Measurements from ENCODE around the gene CYGB.

The CYGB gene

GRCh38 chr17:76581515-76581914 lies 44.0 kb upstream of the CYGB start:
- no peak overlapping the region for H3K4me3 ChIP-seq (ENCODE audit: low read depth, low read length)
- TF ChIP-seq, protein P1, sequence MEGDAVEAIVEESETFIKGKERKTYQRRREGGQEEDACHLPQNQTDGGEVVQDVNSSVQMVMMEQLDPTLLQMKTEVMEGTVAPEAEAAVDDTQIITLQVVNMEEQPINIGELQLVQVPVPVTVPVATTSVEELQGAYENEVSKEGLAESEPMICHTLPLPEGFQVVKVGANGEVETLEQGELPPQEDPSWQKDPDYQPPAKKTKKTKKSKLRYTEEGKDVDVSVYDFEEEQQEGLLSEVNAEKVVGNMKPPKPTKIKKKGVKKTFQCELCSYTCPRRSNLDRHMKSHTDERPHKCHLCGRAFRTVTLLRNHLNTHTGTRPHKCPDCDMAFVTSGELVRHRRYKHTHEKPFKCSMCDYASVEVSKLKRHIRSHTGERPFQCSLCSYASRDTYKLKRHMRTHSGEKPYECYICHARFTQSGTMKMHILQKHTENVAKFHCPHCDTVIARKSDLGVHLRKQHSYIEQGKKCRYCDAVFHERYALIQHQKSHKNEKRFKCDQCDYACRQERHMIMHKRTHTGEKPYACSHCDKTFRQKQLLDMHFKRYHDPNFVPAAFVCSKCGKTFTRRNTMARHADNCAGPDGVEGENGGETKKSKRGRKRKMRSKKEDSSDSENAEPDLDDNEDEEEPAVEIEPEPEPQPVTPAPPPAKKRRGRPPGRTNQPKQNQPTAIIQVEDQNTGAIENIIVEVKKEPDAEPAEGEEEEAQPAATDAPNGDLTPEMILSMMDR (IDR thresholded peaks at IDR 0.05; ENCODE audit: borderline replicate concordance, insufficient read depth, low read depth, low read length) = no peak

- no peak overlapping the region for H3K4me3 ChIP-seq (ENCODE audit: low read depth, low read length)
- TF ChIP-seq, protein P1 (IDR thresholded peaks at IDR 0.05; ENCODE audit: borderline replicate concordance, insufficient read depth, low read depth, low read length) = no peak
These were observed 41.8 kb upstream of the CYGB start for GRCh38 chr17:76579281-76579680.

- H3K4me3 ChIP-seq (ENCODE audit: low read depth, low read length) = no peak overlapping the region
- TF ChIP-seq, protein P1 (IDR thresholded peaks at IDR 0.05; ENCODE audit: borderline replicate concordance, insufficient read depth, low read depth, low read length) = no peak
These were observed 40.9 kb upstream of the CYGB start for GRCh38 chr17:76578376-76578775.

DNA sequence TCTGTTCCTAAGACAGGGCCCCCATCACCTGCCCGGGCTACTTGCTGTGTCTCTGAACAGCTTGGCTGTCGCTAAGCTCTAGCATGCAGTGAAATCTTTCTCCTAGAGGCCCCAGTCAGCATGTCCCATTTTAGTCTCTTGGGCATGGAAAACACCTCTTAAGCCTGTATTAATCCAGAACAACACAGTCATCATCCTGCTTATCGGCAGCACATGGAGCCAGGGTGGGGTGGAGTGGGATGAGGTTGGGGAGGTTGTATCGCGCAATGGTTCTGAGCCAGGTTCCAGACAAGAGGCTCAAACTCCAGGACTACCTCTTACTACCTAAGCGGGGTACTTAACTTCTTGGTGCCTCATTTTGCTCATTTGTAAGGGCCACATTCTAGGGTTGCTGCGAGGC lies 40.4 kb upstream of the CYGB start:
- TF ChIP-seq, protein P1 (IDR thresholded peaks at IDR 0.05; ENCODE audit: borderline replicate concordance, insufficient read depth, low read depth, low read length) = no peak
- H3K4me3 ChIP-seq (ENCODE audit: low read depth, low read length) = no peak overlapping the region

GRCh38 chr17:76576189-76576588 lies 38.7 kb upstream of the CYGB start:
- TF ChIP-seq, protein P1 (IDR thresholded peaks at IDR 0.05; ENCODE audit: borderline replicate concordance, insufficient read depth, low read depth, low read length) = no peak
- no peak overlapping the region for H3K4me3 ChIP-seq (ENCODE audit: low read depth, low read length)

DNA sequence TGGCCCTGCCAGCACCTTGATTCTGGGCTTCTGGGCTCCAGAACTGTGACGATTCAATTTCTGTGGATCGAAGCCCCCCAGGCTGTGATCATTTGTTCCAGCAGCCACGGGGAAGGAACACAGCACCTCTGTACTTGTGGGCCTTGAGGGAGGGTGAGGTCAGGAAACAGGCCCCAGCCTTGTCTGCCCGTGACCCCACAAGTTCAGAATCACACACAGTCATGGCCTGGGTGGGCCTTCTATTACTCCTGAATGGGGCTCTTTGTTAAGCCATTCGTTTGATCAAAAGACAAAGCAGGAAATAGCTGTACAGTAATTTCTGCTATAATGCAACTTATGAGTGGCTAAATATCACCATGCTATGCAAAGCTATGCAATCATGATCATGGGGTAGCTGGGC lies 38.1 kb upstream of the CYGB start:
- TF ChIP-seq, protein P1 (IDR thresholded peaks at IDR 0.05; ENCODE audit: borderline replicate concordance, insufficient read depth, low read depth, low read length) = no peak
- no peak overlapping the region for H3K4me3 ChIP-seq (ENCODE audit: low read depth, low read length)

DNA sequence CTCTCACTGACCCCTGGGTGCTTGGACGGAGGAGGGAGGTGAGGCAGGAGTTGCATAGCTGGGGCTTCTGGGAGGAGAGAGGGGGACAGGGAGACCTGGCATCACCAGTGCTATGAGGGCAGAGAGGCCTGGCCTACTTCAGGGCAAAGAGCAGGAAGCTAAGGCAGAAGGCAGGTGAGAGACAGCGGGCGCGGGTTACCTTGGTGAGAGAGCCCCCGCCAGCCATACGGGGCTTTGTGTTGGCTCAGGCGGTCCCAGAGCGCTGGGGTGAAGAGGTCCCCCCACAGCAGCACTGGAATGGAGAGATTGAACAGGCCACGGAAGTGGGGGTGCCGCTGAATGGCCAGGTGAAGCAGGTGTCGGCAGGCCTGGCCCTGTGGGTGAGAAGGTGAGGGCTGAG lies 36.7 kb upstream of the CYGB start:
- TF ChIP-seq, protein P1 (IDR thresholded peaks at IDR 0.05; ENCODE audit: borderline replicate concordance, insufficient read depth, low read depth, low read length) = no peak
- H3K4me3 ChIP-seq (ENCODE audit: low read depth, low read length) = no peak overlapping the region

Measured in GM12875 (cell line).